Natural killer cell (primary cell): ENCODE data around the gene FAT1. TPM values are rescaled to one million over a fixed set of nuclear protein-coding genes. Genes with fewer than 3 reads are reported as not detected.

Experiments
- ATAC-seq, 3 donors: fragments of 150-1000 bp in 2 of 3; fragments of 200-7000 bp in 1 of 3; cut with Tn5 transposase; 1 replicate in 1 of 3; 2 replicates in 2 of 3; pipeline ENCODE4 v1.10.0; 2021; ENCODE audit warnings: mild to moderate bottlenecking in 2 of 3, moderate library complexity in 2 of 3
- DNase-seq, 2 donors: peaks; one replicate each; pipeline versions ENCODE4 v3.0.0 to v3.0.0-alpha.2; 2013 to 2021; ENCODE audit warnings: mixed read lengths in 1 of 2
- H3K27ac ChIP-seq: one replicate; pipeline ENCODE4 v1.5.1; 2013; ENCODE audit warnings: mild to moderate bottlenecking, low read length
- H3K27me3 ChIP-seq: one replicate; pipeline ENCODE4 v1.6.1; 2013; ENCODE audit warnings: low read length; ENCODE audit not compliant: control insufficient read depth, insufficient read depth
- H3K36me3 ChIP-seq: one replicate; pipeline ENCODE4 v1.6.1; 2013; ENCODE audit warnings: low read length; ENCODE audit not compliant: control insufficient read depth, insufficient read depth
- H3K4me1 ChIP-seq: one replicate; pipeline ENCODE4 v1.6.1; 2013; ENCODE audit warnings: low read length; ENCODE audit not compliant: control insufficient read depth, insufficient read depth
- H3K4me3 ChIP-seq: one replicate; pipeline ENCODE4 v1.5.1; 2013; ENCODE audit warnings: low read length
- H3K9me3 ChIP-seq: one replicate; pipeline ENCODE4 v1.6.1; 2013; ENCODE audit warnings: low read length; ENCODE audit not compliant: control insufficient read depth, insufficient read depth
- H3K27ac Mint-ChIP-seq, 2 donors: one replicate each; pipeline ENCODE4 v1.8.0; 2022; ENCODE audit warnings: mild to moderate bottlenecking in 2 of 2, mixed read lengths in 2 of 2, moderate library complexity in 1 of 2
- H3K27me3 Mint-ChIP-seq, 2 donors: one replicate each; pipeline ENCODE4 v1.8.0; 2022; ENCODE audit warnings: low read depth in 2 of 2, mixed read lengths in 2 of 2
- H3K36me3 Mint-ChIP-seq: one replicate; pipeline ENCODE4 v1.8.0; 2022; ENCODE audit warnings: mixed read lengths
- H3K4me1 Mint-ChIP-seq, 2 donors: one replicate each; pipeline ENCODE4 v1.8.0; 2022; ENCODE audit warnings: mixed read lengths in 2 of 2
- H3K4me3 Mint-ChIP-seq: one replicate; pipeline ENCODE4 v1.8.0; 2022; ENCODE audit warnings: mild to moderate bottlenecking, moderate library complexity, mixed read lengths
- H3K9me3 Mint-ChIP-seq, 2 donors: one replicate each; pipeline ENCODE4 v1.8.0; 2022; ENCODE audit warnings: mixed read lengths in 2 of 2
- CTCF ChIP-seq: fragments of 200-600 bp; IDR thresholded peaks from one replicate; pipeline ENCODE4 v1.8.0; 2022; ENCODE audit warnings: antibody characterized with exemption
- WGBS: methylation state at CpG from one replicate; pipeline ENCODE4 v1.1.7; 2013; ENCODE audit warnings: missing lambda C conversion rate; ENCODE audit not compliant: insufficient coverage; 5-methylcytosine and 5-hydroxymethylcytosine counted together
- intact Hi-C: fragments of 100-400 bp; cut with micrococcal nuclease; formaldehyde crosslinking; loops from one replicate; pipeline ENCODE4 v1.14.2; 2022
- total RNA-seq, 4 donors: library from RNA; stranded (reverse); fragments of 120-200 nt in 1 of 4; gene quantifications; one replicate each; pipeline versions ENCODE4 v1.2.3 to v1.2.4, GENCODE V29; 2013 to 2022

The FAT1 gene
- total RNA-seq, 3 donors from 2014 or later (not counting 1 experiment from before 2014, with no cell fraction given), result not detected

- no peaks in the 10 kb centered on the region for H3K4me1 Mint-ChIP-seq
- 71% methylated on average over 23 of the region's 23 CpGs for WGBS
Observed at GRCh38 chr4:186570193-186570996, 153.3 kb downstream of the FAT1 start.

DNA sequence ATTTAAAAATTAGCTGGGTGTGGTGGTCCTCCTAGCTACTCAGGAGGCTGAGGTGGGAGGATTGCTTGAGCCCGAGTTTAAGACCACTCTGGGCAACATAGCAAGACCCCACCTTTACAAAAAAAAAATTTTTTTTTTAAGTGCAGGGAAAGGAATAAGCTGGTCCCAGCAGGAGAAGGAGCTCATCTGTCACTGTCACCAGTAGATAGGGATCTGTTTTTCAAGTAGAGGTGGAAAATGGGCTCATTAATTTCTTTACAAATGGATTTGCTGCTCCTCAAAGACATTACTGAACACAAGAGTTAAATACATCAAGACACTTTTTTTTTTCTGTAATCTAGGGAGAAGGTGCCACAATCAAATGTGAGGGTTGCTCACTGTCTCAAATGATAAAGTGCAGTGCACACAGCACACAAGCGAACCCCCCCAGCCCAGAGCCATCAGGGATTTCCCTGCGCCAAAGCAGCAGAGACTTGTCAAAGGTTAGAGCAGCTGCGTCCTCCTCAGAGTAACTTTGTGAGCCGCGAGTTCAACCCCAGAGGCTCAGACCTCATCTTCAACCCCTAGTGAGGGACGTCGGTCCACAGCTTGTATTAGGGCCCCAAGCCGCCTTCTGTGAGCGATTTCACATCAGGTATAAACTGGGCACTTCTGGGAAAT lies 154.0 kb downstream of the FAT1 start:
- no peaks in the 10 kb centered on the region for H3K4me1 Mint-ChIP-seq
- ATAC-seq (no peak), DNase-seq (no peak)
- H3K4me3 Mint-ChIP-seq, result no peak overlapping the region
- H3K27ac Mint-ChIP-seq, result no peak overlapping the region
- intact Hi-C loops, result no loop called here
- Histone ChIP-seq H3K36me3 (no peaks in the 10 kb centered on the region), H3K4me3 (no peak overlapping the region), H3K4me1 (no peaks in the 10 kb centered on the region), H3K27ac (no peak overlapping the region), H3K27me3 (no peaks in the 10 kb centered on the region), H3K9me3 (no peaks in the 10 kb centered on the region)
- H3K27me3 Mint-ChIP-seq, result peaks cover 0 to 2% of the 10 kb centered on the region in 2 donors
- TF ChIP-seq CTCF, result no peak
- 86% methylated on average over 9 of the region's 10 CpGs for WGBS
- H3K9me3 Mint-ChIP-seq, result peaks cover 0 to 2% of the 10 kb centered on the region in 2 donors
- no peaks in the 10 kb centered on the region for H3K36me3 Mint-ChIP-seq

More at GRCh38 chr4:186570193-186570996, 153.3 kb downstream of the FAT1 start:
- Histone ChIP-seq H3K9me3 (no peaks in the 10 kb centered on the region), H3K27ac (no peak overlapping the region), H3K27me3 (no peaks in the 10 kb centered on the region), H3K36me3 (no peaks in the 10 kb centered on the region), H3K4me1 (no peaks in the 10 kb centered on the region), H3K4me3 (no peak overlapping the region)
- peaks cover 0 to 2% of the 10 kb centered on the region in 2 donors for H3K27me3 Mint-ChIP-seq
- no peak for DNase-seq
- TF ChIP-seq CTCF, result no peak
- no peaks in the 10 kb centered on the region for H3K36me3 Mint-ChIP-seq
- intact Hi-C loops, result no loop called here
- H3K4me3 Mint-ChIP-seq, result no peak overlapping the region
- no peak for ATAC-seq
- no peak overlapping the region for H3K27ac Mint-ChIP-seq
- peaks cover 0 to 2% of the 10 kb centered on the region in 2 donors for H3K9me3 Mint-ChIP-seq

GRCh38 chr4:186566068-186566467 lies 157.6 kb downstream of the FAT1 start:
- Histone ChIP-seq H3K4me3 (no peak overlapping the region), H3K27me3 (no peaks in the 10 kb centered on the region), H3K27ac (no peak overlapping the region), H3K9me3 (no peaks in the 10 kb centered on the region), H3K4me1 (no peaks in the 10 kb centered on the region), H3K36me3 (no peaks in the 10 kb centered on the region)
- no peak for TF ChIP-seq CTCF
- H3K9me3 Mint-ChIP-seq, result peaks cover 4% of the 10 kb centered on the region in 2 donors
- no peaks in the 10 kb centered on the region for H3K36me3 Mint-ChIP-seq
- no peaks in the 10 kb centered on the region for H3K4me1 Mint-ChIP-seq
- 92% methylated on average over 6 of the region's 7 CpGs for WGBS
- ATAC-seq, result no peak
- DNase-seq, result no peak
- H3K4me3 Mint-ChIP-seq, result no peak overlapping the region
- peaks cover 0 to 2% of the 10 kb centered on the region in 2 donors for H3K27me3 Mint-ChIP-seq
- H3K27ac Mint-ChIP-seq, result no peak overlapping the region
- intact Hi-C loops, result no loop called here
